Limb (tissue), 2 donors: ENCODE measurements around the gene TWSG1.
"Not testable (repeated sequence)": the region's sequence is repeated elsewhere in the genome, so short reads cannot be mapped to it uniquely, and the experiment has no call there.

ENCODE experiments used
- DNase-seq, 2 donors: peaks; one replicate each; pipeline ENCODE4 v3.0.0-alpha.2; 2016; ENCODE audit errors: extremely low spot score in 2 of 2

Gene TWSG1

DNA sequence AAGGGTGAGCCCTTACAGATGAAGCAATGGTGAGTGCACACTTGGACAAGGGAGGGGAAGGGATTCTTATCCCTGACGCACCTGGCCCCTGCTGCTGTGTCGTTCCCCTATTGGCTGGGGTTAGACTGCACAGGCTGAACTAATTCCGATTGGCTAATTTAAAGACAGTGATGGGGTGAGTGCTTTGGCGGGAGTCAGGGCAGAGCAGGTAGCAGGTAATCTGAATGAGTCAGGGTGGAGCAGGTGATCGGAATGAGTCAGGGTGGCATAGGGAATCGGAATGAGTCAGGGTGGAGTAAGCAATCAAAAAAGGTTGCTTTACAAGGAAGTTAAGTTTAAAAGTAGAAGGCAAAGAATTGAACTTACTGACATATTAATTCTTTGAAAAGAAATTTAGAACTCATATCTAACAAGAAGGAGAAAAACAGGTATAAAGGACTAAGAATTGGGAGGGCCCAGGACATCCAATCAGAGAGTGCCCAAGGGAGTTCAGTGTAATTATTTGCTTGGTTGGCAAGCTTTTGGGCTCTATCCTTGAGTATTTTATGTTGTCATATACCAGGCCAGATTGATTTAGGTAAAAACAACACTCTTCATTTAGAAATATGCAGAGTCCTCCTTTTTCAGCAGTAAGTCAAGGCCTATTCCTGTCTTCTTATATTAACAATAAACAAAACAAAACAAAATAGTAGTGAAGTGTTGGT, 88.4 kb downstream of the TWSG1 start:
- no peak for DNase-seq

DNA sequence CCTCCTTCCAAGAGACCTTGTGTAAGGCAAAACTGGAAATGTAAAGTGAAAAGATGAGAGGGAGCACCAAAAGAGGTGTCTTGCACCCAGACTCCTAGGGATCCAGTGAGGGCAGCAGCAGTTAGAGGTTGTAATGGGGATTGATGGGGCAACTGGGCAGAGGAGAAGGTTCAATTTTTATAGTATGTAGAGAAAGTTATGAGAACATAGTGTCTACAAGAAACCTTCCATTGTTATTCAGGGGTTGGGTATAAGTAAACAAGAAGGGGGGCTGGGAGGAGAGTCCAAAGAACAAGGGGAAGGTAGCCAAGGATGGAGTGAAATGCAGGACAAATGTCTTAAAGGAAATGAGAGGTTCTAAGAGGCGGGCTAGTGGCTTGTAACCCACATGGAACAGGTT, 89.1 kb downstream of the TWSG1 start:
- DNase-seq: not testable (repeated sequence)

DNA sequence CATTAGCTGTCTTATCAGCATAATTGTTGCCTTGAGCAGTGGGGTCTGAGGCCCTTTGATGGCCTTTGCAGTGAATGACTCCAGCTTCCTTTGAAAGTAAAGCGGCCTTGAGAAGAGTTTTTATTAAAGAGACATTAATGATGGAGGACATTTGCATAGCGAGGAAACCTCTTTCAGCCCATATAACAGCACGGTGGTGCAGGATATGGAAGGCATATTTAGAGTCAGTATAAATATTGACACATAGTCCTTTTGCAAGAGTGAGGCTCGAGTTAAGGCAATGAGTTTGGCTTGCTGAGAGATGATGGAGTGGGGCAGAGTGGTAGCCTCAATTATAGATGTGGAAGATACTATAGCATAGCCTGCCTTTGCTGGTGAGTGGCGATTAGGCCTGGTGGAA, 89.7 kb downstream of the TWSG1 start:
- not testable (repeated sequence) for DNase-seq

DNA sequence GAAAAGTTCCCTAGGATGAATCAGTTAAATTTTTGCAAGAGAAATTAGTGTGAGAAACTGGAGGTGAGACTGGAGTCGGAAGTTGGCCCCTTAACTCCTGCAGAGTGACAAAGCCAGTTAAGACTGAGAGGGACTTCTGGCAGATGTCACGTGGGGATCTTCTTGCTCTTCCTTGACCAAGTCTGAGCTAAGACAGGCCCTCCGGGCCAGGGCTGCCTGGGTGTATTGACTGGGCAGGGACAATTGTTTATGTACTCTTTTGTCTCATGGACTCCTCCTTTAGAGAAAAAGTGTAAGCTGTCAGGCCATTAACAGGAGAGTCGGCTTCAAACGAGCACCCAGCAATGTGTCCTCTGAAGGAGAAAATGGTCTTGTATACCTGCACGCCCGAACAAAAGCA, 92.2 kb downstream of the TWSG1 start:
- no peak for DNase-seq

DNA sequence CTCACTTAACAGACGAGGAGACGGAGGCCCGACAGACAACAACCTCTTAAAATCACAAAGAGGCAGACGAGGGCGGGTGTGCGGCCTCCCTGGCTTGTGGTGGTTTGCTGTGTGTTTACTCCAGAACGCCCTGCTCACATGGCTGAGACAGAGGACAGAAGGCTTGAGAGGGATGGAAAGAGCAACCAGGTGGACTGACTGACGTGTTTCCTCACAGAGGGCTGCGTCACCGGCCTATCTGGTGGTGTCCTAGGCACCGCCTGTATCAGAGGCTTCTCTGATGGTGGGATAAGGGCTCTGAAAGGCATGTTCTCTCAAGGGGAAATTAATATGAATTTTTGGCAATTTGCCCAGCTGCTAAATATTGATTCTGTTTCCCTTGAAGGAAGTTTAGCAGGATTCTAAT, 93.7 kb downstream of the TWSG1 start:
- no peak for DNase-seq

DNA sequence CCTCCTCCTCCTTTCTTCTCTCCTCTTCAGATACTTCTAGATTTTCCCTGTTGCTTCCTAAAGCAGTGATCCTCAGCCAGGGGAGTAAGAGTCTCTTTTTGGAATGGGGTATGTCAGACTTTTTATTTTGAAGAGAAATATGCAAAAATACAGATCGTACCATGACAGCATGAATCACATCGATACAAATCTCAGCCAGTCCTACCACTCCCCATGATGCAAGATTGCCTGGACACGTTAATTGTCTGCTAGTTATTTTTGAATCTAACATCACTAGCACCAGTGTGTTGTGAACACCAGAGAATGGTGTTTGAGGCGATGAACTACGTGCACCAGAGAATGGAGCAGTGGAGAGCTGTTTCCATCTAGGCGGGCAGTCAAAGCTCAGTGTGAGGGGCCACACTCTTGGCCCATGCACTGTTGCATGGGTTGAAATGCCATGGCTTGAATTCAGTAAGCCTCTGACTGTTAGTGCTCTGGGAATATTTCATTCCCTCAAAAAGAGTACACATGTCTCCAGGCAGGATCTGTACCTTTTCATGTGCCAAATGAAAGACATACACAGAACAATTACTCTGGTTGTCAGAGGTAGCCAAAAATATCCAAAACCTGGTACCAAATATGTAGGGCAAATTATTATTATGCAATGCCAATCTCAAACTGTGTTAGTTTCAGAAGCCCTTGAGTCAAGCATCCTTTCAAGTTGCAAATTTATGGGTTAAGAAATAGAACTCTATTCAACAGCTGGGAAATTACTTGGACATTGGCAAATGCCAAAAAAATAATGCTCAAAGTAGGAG, 94.5 kb downstream of the TWSG1 start:
- DNase-seq: no peak

DNA sequence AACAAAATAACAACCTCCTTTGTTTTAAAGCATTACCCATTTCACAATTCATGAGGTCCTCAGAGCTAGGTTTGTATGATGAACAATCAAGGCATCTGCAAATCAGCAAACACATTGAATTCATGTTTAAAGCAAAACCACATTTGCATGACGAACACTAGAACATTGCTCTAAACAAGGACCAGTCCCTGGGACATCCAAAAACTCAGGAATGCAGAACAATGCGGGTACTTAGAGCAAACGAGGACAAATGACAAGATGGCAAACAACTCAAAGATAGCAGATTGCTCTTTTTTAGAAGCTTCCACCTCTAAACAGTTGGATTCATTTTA, 95.1 kb downstream of the TWSG1 start:
- no peak for DNase-seq

DNA sequence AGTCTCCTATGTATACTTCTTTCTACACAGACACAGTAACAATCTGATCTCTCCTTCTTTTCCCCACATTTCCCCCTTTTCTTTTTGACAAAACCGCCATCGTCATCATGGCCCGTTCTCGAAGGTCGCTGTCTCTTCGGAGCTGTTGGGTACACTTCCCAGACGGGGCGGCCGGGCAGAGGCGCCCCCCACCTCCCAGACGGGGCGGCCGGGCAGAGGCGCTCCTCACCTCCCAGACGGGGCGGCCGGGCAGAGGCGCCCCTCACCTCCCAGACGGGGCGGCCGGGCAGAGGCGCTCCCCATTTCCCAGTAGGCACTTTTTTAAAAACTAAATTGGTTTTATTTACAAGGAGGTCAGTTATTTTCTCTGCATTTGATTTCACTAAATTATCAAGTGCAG, 95.7 kb downstream of the TWSG1 start:
- not testable (repeated sequence) for DNase-seq

DNA sequence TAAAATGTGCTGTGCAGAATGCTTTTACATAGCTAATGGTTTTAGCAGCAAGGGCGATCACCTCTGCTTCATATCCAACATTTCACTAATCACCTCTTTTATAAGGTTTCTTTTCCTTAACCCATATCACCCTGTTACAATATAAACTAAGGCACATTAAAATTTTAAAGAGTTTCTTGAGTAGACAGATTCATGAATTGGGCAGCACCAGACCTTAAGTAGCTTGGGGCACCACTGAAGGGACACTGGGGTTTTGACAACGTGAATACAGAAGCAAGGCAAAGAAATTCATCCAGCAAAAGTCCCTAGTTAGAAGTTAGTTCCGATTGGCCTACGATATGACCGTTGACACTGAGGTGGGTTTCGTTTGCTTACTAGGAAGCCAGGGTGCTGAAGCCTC, 96.7 kb downstream of the TWSG1 start:
- no peak for DNase-seq

DNA sequence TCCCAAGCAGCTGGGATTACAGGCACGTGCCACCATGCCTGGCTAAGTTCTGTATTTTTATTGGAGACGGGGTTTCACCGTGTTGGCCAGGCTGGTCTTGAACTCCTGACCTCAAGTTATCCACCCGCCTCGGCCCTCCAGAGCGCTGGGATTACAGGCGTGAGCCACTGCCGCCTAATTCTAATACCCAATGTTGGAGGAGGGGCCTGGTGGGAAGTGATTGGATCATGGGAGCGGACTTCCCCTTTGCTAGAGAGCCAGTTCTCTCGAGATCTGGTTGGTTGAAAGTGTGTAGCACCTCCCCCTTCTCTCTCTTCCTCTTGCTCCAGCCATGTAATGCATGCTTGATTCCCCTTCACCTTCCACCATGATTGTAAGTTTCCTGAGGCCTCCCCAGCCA, 98.5 kb downstream of the TWSG1 start:
- DNase-seq: not testable (repeated sequence)

DNA sequence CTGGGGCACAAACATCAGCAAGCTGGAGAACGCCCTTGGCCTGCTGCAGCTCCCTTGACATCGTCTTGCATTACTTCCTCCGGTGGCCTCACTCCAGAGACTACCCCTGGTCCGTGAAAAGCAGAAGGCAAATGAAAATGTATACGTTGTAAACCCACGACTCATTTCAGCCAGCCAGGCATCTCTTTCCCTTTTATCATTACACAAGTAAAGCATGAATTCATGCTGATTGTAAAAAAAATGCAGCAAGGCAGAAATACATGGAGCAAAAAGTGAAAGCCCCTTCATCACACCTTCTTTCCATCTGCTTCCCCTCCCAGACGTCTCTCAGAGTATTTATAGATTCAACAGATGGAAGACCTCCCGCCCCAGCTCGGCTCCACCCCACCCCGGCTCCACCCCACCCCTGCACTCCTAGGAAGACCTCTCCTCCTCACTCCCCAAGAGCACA, 99.1 kb downstream of the TWSG1 start:
- peak; percentile 73 to 81 for DNase-seq

DNA sequence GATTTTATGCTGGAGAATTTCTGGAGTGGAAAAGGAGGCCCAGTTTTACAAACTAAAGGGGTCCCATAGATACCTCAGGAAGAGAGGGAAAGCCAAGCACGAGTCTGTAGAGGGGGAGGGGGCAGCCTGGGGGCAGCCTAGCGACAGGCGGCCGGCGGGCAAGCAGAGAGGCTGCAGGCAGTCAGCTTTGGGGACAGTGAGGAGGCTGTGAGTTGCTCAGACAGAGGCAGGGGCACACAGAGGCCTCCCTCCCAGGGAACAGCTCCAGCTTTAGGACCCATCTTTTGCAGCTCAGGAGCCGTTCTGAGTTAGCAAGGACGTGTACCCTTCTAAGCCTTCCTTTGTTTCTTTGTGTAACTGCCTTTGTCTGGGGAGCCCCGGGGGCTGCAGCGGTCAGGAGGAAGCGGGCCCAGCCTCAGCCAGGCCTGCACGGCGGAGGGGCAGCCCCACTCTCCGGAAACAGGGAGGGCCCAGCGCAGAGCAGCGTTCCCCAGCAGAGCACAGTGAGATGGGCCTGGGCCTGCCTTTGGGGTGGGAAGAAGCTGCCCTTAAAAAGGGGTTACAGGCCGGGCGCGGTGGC, 99.6 kb downstream of the TWSG1 start:
- no peak for DNase-seq

DNA sequence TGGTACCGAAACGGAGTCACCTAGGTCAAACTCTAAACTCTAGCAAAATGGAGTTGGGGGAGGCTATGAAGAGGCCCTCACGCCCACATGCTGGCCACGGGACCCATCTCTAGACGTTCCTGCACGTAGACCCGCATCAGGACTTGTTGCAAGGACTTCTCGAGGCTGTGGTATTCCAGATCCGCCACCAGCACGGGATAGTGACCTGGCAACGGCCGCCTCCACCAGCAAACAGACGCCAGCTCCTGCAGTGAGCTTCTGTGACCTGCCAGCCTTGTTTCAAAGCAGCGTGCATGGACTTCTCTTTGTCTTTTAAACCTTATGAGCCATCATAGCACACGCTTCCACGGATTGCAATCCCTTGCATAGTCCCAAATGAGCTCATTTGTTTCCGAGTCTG, 100.5 kb downstream of the TWSG1 start:
- DNase-seq: no peak

DNA sequence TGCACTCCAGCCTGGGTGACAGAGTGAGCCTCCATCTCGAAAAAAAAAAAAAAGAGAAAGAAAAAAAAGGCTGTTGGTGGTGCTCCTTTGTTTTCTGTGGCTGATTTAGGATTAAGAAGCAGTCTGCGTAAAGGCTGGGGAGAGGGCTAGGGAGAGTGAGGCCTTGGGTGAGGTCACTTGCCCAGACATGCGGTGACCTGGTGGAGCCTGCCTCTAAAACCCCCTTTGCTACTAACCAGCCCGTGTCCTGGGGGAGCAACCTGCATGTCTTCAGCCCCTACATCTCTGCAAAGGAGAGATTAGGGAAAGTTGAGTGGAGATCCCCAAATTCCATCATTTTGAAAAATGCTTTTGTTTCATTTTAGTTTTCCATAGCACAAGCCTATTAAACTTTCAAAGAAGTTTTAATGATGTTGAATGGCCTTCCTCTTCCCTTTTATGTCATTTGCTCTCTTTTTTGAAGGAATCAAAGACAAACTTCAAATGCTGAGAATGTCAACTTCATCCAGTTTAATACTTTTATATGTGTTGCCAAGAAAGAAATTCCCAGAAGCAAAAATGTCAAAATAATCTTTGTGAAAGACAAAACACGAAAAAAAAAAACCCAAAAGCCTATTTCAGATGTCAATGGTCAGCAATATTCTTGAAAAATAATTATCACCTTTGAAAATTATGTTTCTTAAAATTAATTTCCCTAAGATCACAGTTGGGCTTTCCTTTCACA, 101.8 kb downstream of the TWSG1 start:
- no peak for DNase-seq

DNA sequence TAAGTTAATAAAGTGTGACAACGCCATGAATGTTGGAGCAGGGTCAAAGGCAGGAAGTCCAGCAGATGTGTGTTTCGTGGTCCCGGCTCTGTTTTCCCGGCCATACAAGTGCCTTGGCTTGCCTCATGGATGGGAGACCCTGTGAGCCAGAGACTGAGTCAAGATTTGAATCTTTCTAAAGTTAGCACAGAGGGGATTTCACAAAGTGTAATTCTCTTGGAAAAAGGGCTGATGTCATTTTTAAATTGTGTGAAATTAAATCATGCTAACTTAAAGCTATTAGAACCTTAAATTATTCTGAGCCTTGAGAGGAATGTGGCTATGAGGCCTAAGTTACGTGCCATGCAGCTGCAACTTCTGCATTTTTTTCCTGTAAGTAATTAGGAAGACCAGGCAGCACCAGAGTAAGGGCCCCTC, 102.5 kb downstream of the TWSG1 start:
- peak in 1 of 2 donors; percentile 68 for DNase-seq

DNA sequence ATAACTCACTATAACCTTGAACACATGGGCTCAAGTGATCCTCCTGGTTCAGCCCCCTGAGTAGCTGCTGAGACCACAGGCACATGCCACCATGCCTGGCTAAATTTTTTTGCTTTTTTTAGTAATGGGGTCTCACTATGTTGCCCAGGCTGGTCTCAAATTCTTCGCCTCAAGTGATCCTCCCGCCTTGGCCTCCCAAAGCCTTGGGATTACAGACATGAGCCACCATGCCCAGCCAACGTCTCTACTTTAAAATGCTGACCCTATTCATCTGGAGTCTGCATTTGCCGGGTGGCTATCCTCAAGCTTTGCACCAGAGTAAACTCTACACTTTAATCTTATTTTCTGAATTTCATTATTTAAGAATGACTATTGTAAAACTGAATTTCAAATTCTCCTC, 103.1 kb downstream of the TWSG1 start:
- DNase-seq: no peak

DNA sequence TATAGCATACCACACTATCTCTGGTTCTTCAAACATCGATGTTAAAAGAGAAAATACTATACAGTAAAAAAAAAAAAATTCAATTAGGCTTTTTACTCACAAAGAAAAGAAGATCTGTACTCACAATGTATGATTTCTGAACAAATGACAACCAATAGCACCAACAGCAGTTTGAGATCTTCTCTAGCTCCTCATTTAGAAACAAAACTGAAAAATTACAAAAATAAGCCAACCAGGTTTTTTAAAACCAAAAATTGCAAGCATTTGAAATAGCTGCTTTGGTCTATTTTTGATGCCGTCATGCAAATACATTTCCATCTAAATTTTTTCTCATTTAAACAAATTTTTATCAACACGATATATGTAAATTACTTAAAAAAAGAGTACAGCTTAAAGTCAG, 106.5 kb downstream of the TWSG1 start:
- DNase-seq: no peak

DNA sequence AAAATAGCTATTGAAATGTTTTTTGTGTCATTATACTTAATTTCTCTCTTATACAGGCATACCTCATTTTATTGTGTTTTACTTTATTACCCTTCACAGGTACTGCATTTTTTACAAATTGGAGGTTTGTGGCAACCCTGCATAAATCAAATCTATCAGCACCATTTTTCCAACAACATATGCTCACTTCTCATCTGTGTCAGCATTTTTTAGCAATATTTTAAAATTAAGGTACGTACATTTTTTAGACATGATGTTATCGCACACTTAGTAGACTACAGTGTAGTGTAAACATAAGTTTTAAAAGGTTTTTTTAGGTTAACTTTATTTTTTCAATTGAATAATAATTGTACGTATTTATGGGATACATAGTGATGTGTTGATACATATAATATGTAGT, 110.0 kb downstream of the TWSG1 start:
- no peak for DNase-seq

DNA sequence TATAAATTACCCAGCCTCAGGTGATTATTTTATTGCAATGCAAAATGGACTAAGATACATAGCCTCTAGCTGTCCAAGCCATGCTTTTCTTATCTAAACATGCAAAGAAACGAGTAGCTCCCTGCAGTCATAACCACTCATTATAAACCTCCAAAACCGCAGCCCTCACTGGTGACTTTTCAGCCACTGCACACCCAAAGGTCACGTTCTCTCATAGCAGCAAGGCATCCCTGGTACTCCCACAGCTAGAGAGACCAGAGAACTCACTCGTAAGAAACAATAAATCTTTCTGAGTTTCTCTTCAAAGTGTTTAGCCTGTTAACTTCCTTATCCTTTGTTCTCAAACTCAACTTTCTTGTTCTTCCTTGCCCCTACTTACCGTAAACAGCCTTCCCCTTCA, 112.3 kb downstream of the TWSG1 start:
- no peak for DNase-seq

DNA sequence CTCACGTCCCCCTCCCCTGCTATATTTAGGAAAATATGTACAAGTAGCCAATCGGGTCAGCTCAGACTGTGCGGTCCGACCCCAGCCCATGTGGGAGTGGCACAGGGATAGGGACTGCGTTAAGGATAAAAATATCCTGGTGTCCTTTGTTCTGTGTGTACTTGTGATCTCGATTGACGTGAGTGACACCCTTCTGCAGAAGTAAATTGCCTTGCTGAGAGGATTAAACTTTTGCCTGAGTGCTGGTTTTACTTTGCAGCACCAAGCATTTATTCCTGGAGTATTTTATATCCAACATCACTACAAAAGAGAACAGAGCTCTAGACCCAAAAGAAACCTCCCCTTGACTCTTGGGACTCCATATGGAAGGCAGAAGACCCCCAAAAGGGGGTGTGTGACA, 112.8 kb downstream of the TWSG1 start:
- no peak for DNase-seq

DNA sequence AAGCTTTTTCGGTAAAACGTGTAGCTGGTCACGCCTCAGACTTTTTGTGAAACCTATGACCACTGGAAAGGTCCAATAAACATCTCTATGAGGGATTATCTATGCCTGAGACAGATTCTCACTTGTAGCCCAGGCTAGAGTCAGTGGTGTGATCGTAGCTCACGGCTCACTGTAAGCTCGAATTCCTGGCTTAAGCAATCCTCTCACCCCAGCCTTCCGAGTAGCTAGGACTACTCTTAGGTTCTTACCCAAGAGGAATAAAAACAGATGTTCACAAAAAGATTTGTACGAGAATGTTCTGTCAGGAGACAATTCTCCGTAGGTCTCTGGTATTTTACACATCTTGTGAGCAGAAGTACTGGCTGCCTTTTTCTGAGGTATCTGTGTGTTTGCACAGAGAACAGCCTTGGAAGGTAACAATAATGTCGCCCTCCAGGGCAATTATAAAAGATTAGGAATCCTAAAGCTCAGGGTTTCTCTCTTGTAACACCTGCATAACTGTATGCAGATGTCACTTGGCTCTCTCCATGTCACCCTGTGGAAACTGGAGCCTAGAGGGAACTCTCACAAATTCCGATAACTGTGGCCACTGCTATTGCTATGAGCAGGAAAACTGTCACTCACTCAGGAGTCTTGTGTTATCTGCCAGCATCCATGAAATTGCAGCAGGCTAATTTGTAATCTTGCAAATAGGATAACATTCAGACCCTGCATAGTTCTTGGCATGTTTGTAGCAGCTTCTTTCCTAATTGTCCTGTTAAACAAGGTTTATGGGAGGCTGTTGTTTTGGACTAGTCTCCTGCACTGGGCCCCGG, 115.2 kb downstream of the TWSG1 start:
- DNase-seq: no peak
